Kidney (tissue), 14 donors: ENCODE data around the gene SLC7A6. TPM values are rescaled to one million over a fixed set of nuclear protein-coding genes. Genes with fewer than 3 reads are reported as not detected.

ENCODE experiments used
- DNase-seq, 5 donors: peaks; one replicate each; pipeline ENCODE4 v3.0.0-alpha.2; 2013 to 2020
- FAIRE-seq: peaks from 2 replicates; lab custom pipeline; 2012; peaks lifted over from hg19 to GRCh38; lab: Jason Lieb, UNC
- H3K27ac ChIP-seq, 2 donors: one replicate each; pipeline ENCODE4 v1.7.0; 2013; ENCODE audit warnings: low read depth in 2 of 2, low read length in 2 of 2, inconsistent platforms in 1 of 2
- H3K27me3 ChIP-seq: one replicate; pipeline ENCODE4 v1.7.1; 2013; ENCODE audit warnings: low read length, inconsistent platforms; ENCODE audit not compliant: control insufficient read depth, insufficient read depth
- H3K36me3 ChIP-seq, 3 donors: one replicate each; pipeline versions ENCODE4 v1.7.0 to v1.7.1; 2013; ENCODE audit warnings: low read length in 3 of 3, control low read depth in 1 of 3, inconsistent platforms in 1 of 3; ENCODE audit not compliant: insufficient read depth in 3 of 3, control insufficient read depth in 2 of 3
- H3K4me1 ChIP-seq, 3 donors: one replicate each; pipeline versions ENCODE4 v1.7.0 to v1.7.1; 2013; ENCODE audit warnings: low read length in 3 of 3, inconsistent platforms in 1 of 3, low read depth in 1 of 3; ENCODE audit not compliant: control insufficient read depth in 2 of 3, insufficient read depth in 2 of 3
- H3K4me3 ChIP-seq, 3 donors: one replicate each; pipeline versions ENCODE4 v1.7.0 to v1.8.1; 2013; ENCODE audit warnings: low read length in 3 of 3, control low read depth in 1 of 3, inconsistent platforms in 1 of 3
- H3K9ac ChIP-seq, 3 donors: one replicate each; pipeline versions ENCODE4 v1.7.0 to v1.7.1; 2013; ENCODE audit warnings: low read length in 3 of 3, control low read depth in 1 of 3, inconsistent platforms in 1 of 3
- H3K9me3 ChIP-seq, 3 donors: one replicate each; pipeline versions ENCODE4 v1.7.0 to v1.7.1; 2013; ENCODE audit warnings: low read length in 3 of 3, control low read depth in 1 of 3, inconsistent platforms in 1 of 3; ENCODE audit not compliant: control insufficient read depth in 2 of 3, insufficient read depth in 1 of 3
- CTCF ChIP-seq: IDR thresholded peaks from 3 replicates; pipeline ENCODE4 v1.5.1; 2012; ENCODE audit warnings: mild to moderate bottlenecking, moderate library complexity, borderline replicate concordance; ENCODE audit not compliant: insufficient read depth; ENCODE audit errors: extremely low read depth
- intact Hi-C: fragments of 100-400 bp; cut with DNase I; formaldehyde crosslinking; loops from one replicate; pipeline ENCODE4 v1.11.1; 2022
- polyA plus RNA-seq: library from polyadenylated mRNA; stranded (reverse); fragments of 350-450 nt; fragmentation: Illumina TruSeq; extraction: RNeasy Lipid Tissue Mini Kit (QIAGEN cat#74804); gene quantifications from one replicate; pipeline ENCODE4 v1.2.3, GENCODE V29; 2014; ENCODE audit warnings: low read depth, low replicate concordance; ENCODE audit not compliant: insufficient read depth
- total RNA-seq: library from RNA; stranded (reverse); fragmentation: NEBNext Ultra II Directional; extraction: Animal tissue kit (Norgen Biotek cat#: 25700); gene quantifications from one replicate; pipeline ENCODE4 v1.2.1, GENCODE V29; 2021
- donor health status: control.
- donor health status: control.
- donor health status: control.
- donor health status: control.
- donor health status: control.
- donor health status: DM: yes; HTN: yes; CAD: no.
- donor health status: Normal renal cell carcinoma (clear cell type).

SLC7A6 gene
- total and polyA plus RNA-seq, 2 donors from 2014 or later: 5.0 to 24.0 TPM

DNA sequence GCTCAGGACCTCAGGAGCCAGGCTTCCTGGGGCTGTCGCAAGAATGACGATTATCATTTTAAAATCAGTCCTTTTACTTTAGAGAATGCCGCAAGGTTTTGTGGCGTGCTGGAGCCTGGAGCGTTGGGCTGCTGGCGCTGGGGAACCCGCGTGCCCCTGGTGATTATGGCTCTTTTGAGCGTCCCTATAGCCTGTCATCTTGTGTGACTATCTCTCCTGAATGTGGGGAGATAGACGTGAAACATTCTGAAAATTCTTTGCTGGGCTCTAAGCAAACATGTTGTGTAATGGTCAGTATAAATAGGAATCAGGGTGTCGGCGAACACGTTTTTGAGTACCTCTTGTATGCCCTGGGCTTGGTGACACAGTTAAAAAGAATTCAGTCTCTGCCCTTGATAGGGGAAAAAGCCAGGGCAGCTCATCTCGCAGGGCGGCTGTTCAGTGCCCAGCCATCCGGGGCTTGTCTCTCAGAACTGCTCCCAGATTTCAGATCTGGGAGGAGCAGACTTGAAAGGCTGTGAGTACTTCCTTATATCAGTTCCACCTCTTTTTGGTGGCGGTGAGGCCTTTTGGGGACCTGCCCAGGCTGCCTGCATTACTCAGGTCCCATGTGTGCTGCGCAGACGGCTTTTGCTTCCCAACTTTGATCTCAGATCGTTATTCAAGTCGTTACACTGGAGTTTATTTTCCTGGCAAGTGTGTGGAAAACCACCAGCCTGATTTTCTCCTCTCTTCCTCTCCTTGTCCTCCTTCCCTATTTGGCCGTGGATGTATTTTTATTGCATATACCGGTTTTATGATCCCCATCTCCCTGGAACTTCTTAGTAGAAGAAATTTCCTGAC lies 973 bp downstream of the SLC7A6 start:
- H3K9me3 ChIP-seq: no peaks in the 10 kb centered on the region
- TF ChIP-seq CTCF: no peak
- H3K36me3 ChIP-seq: peaks cover 0 to 4% (median 0%) of the 10 kb centered on the region in 3 donors
- H3K27ac ChIP-seq: peak overlapping the region; percentile 92 to 96
- DNase-seq (peak in 4 of 5 donors; percentile 59 to 81 (median 68)), FAIRE-seq (no peak)
- H3K27me3 ChIP-seq: no peaks in the 10 kb centered on the region
- intact Hi-C loops: loop anchor here (10.0 kb wide), 1 partner anchor 50 kb away; the partner anchor contains the start of genes PRMT7 and SLC7A6OS
- peak overlapping the region; percentile 64 to 77 (median 65) for H3K4me3 ChIP-seq
- H3K4me1 ChIP-seq: peaks cover 0 to 21% (median 6%) of the 10 kb centered on the region in 3 donors
- peak overlapping the region; percentile 34 to 56 (median 37) for H3K9ac ChIP-seq

DNA sequence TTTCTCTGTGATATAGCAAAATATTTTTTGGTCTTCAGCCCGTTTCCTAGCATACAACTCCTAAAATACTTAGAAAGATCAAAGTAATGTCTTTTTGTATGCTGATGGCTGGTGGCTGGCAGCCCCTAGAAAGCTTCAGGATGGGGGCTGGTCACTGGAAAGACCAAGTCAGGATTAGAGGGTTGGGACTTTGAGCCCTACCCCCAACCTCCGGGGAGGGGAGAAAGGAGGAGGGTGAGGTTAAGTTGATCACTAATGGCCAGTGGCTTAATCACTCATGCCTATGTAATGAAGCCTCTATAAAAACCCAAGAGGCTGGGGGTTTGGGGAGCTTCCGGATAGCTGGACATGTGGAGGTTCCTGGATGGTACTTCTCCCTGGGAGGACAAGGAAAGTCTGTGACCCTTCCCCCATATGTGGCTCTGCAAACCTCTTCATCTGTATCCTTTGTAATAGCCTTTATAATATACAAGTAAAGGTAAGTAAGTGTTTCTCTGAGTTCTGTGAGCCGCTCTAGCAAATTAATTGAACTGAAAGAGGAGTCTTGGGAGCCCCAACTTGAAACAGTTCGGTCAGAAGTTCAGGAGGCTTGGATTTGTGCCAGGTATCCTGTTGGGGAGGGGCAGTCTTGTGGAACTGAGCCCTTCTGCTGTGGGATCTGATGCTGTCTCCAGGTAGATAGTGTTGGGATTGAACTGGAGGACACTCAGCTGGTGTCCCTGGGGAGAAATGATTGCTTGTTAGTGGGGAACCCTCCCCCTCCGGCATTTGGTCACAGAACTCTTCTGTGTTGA lies 3.5 kb downstream of the SLC7A6 start:
- Histone ChIP-seq H3K9me3 (no peaks in the 10 kb centered on the region), H3K27ac (peak overlapping the region in 1 of 2 donors; percentile 1), H3K9ac (no peak overlapping the region), H3K4me1 (peaks cover 0 to 21% (median 6%) of the 10 kb centered on the region in 3 donors), H3K36me3 (no peaks in the 10 kb centered on the region), H3K4me3 (no peak overlapping the region), H3K27me3 (no peaks in the 10 kb centered on the region)
- TF ChIP-seq CTCF: no peak
- intact Hi-C loops: loop anchor here (10.0 kb wide), 1 partner anchor 47 kb away; the partner anchor contains the start of genes PRMT7 and SLC7A6OS
- DNase-seq (peak in 3 of 5 donors; percentile 38 to 77 (median 70)), FAIRE-seq (no peak)

DNA sequence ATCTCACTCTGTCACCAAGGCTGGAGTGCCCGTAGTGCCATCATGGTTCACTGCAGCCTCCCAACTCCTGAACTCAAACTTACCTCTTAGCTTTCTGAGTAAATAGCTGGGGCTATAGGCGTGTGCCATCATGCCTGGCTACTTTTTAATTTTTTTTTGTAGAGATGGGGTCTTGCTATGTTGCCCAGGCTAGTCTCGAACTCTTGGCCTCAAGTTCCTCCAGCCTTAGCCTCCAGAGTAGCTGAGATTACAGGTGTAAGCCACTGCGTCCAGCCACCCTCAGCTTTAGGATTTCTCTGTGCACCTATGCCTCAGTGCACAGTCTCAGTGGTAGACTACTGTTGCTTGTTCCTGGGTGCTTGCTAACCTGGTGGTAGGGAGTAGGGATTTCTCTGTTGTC lies 5.5 kb downstream of the SLC7A6 start:
- intact Hi-C loops: loop anchor here (10.0 kb wide), 1 partner anchor 45 kb away; the partner anchor contains the start of genes PRMT7 and SLC7A6OS
- Histone ChIP-seq H3K36me3 (peaks cover 0 to 7% (median 0%) of the 10 kb centered on the region in 3 donors), H3K9me3 (no peaks in the 10 kb centered on the region), H3K4me1 (peaks cover 0 to 15% (median 6%) of the 10 kb centered on the region in 3 donors), H3K4me3 (no peak overlapping the region), H3K27me3 (no peaks in the 10 kb centered on the region), H3K9ac (no peak overlapping the region), H3K27ac (no peak overlapping the region)
- no peak for TF ChIP-seq CTCF
- FAIRE-seq (no peak), DNase-seq (no peak)
